H1 (cell line): ENCODE measurements around the gene CCT4. TPM values are rescaled to one million over a fixed set of nuclear protein-coding genes. Genes with fewer than 3 reads are reported as not detected.

Experiments
- CTCF ChIA-PET: fragments of 300-600 bp; sonication (Branson Sonifier 250); formaldehyde crosslinking; loops from one replicate; lab custom pipeline; 2021; ENCODE audit not compliant: partially characterized antibody; lab: Charles Lee
- POLR2A ChIA-PET: fragments of 300-600 bp; sonication (Branson Sonifier 250); formaldehyde crosslinking; loops from one replicate; lab custom pipeline; 2021; ENCODE audit warnings: inconsistent platforms; ENCODE audit not compliant: partially characterized antibody; lab: Charles Lee
- DNase-seq, 2 experiments: peaks; one replicate each; pipeline versions ENCODE4 v3.0.0 to v3.0.0-alpha.2; 2010 to 2022; ENCODE audit warnings: low spot score in 2 of 2, low read depth in 1 of 2, mixed read lengths in 1 of 2
- FAIRE-seq: peaks from 2 replicates; lab custom pipeline; 2011; peaks lifted over from hg19 to GRCh38; lab: Jason Lieb, UNC
- H2AFZ ChIP-seq: 2 replicates; pipeline ENCODE4 v1.8.1; 2012; ENCODE audit warnings: low read length, inconsistent platforms
- H2AK5ac ChIP-seq: 2 replicates; pipeline ENCODE4 v1.6.1; 2013; ENCODE audit warnings: low read depth, low read length
- H2BK120ac ChIP-seq: replicated peaks from 2 replicates; pipeline ENCODE3; 2013; ENCODE audit warnings: low read depth, low read length, inconsistent platforms
- H2BK12ac ChIP-seq: 2 replicates; pipeline ENCODE4 v1.6.1; 2013; ENCODE audit warnings: low read depth, low read length
- H2BK15ac ChIP-seq: 2 replicates; pipeline ENCODE4 v1.6.1; 2013; ENCODE audit warnings: low read length
- H2BK20ac ChIP-seq: 2 replicates; pipeline ENCODE4 v1.6.1; 2013; ENCODE audit warnings: low read length
- H2BK5ac ChIP-seq: 2 replicates; pipeline ENCODE4 v1.6.1; 2013; ENCODE audit warnings: low read depth, low read length
- H3K14ac ChIP-seq: 2 replicates; pipeline ENCODE4 v1.6.1; 2013; ENCODE audit warnings: inconsistent platforms; ENCODE audit not compliant: insufficient read length
- H3K18ac ChIP-seq: 2 replicates; pipeline ENCODE4 v1.6.1; 2013; ENCODE audit warnings: low read length; ENCODE audit errors: extremely low read depth
- H3K23ac ChIP-seq: 2 replicates; pipeline ENCODE4 v1.6.1; 2013; ENCODE audit warnings: inconsistent platforms; ENCODE audit not compliant: insufficient read length
- H3K23me2 ChIP-seq: 2 replicates; pipeline ENCODE4 v1.6.1; 2013; ENCODE audit warnings: low read depth, low read length
- H3K27ac ChIP-seq: 2 replicates; pipeline ENCODE4 v1.6.1; 2011; ENCODE audit warnings: low read depth, low read length, inconsistent platforms
- H3K27me3 ChIP-seq, 4 experiments: replicated peaks in 1 of 4; 1 replicate in 1 of 4; 2 replicates in 3 of 4; pipeline versions ENCODE4 v1.6.1 to v1.8.1; 2011 to 2013; ENCODE audit warnings: low read length in 3 of 4, mild to moderate bottlenecking in 3 of 4, inconsistent platforms in 2 of 4, mixed read lengths in 2 of 4, moderate library complexity in 1 of 4; ENCODE audit not compliant: control insufficient read depth in 3 of 4, insufficient read depth in 3 of 4; ENCODE audit errors: extremely low read depth in 1 of 4
- H3K36me3 ChIP-seq, 4 experiments: 2 replicates each; pipeline versions ENCODE4 v1.6.1 to v1.8.1; 2011 to 2013; ENCODE audit warnings: mild to moderate bottlenecking in 4 of 4, low read length in 3 of 4, moderate library complexity in 2 of 4, control low read depth in 1 of 4, inconsistent platforms in 1 of 4; ENCODE audit not compliant: insufficient read depth in 4 of 4, control insufficient read depth in 2 of 4
- H3K4ac ChIP-seq: replicated peaks from 2 replicates; pipeline ENCODE3; 2013; ENCODE audit warnings: low read length, low read depth, mixed read lengths, inconsistent platforms; ENCODE audit not compliant: insufficient read length
- H3K4me1 ChIP-seq, 4 experiments: replicated peaks in 1 of 4; 1 replicate in 1 of 4; 2 replicates in 3 of 4; pipeline versions ENCODE4 v1.6.1 to v1.8.1; 2011 to 2013; ENCODE audit warnings: low read length in 3 of 4, inconsistent platforms in 2 of 4, mixed read lengths in 1 of 4; ENCODE audit not compliant: insufficient read depth in 4 of 4, control insufficient read depth in 3 of 4
- H3K4me2 ChIP-seq, 2 experiments: 2 replicates each; pipeline versions ENCODE4 v1.6.1 to v1.8.1; 2011 to 2013; ENCODE audit warnings: low read depth in 2 of 2, low read length in 2 of 2, control low read depth in 1 of 2, inconsistent platforms in 1 of 2, mild to moderate bottlenecking in 1 of 2; ENCODE audit not compliant: insufficient read depth in 1 of 2
- H3K4me3 ChIP-seq, 4 experiments: fragments of 200-600, 300-600 bp in 1 of 4; sonication (generic), shearing (Covaris generic), sonication (Bioruptor Twin) in 1 of 4; 2 replicates each; pipeline versions ENCODE4 v1.5.1 to v1.8.1; 2011 to 2016; ENCODE audit warnings: low read length in 4 of 4, low read depth in 3 of 4, control low read depth in 2 of 4, inconsistent platforms in 2 of 4, mild to moderate bottlenecking in 2 of 4, mixed read lengths in 1 of 4, moderate library complexity in 1 of 4; ENCODE audit not compliant: insufficient read depth in 2 of 4; ENCODE audit errors: extremely low read depth in 1 of 4
- H3K56ac ChIP-seq: replicated peaks from 2 replicates; pipeline ENCODE3; 2013; ENCODE audit warnings: low read depth, mild to moderate bottlenecking, mixed read lengths, low read length, inconsistent platforms; ENCODE audit not compliant: insufficient read length
- H3K79me1 ChIP-seq: 2 replicates; pipeline ENCODE4 v1.6.1; 2013; ENCODE audit warnings: low read depth, low read length, control low read depth
- H3K79me2 ChIP-seq, 2 experiments: 2 replicates each; pipeline versions ENCODE4 v1.6.1 to v1.8.1; 2012 to 2013; ENCODE audit warnings: low read length in 2 of 2, mild to moderate bottlenecking in 2 of 2, inconsistent platforms in 1 of 2; ENCODE audit not compliant: insufficient read depth in 2 of 2, control insufficient read depth in 1 of 2
- H3K9ac ChIP-seq, 4 experiments: replicated peaks in 1 of 4; 1 replicate in 1 of 4; 2 replicates in 3 of 4; pipeline versions ENCODE4 v1.6.1 to v1.8.1; 2011 to 2013; ENCODE audit warnings: low read depth in 3 of 4, low read length in 3 of 4, control low read depth in 2 of 4, mild to moderate bottlenecking in 2 of 4, moderate library complexity in 2 of 4, inconsistent platforms in 1 of 4; ENCODE audit errors: extremely low read depth in 1 of 4
- H3K9me3 ChIP-seq, 2 experiments: 2 replicates each; pipeline versions ENCODE4 v1.6.1 to v1.8.1; 2012 to 2013; ENCODE audit warnings: mild to moderate bottlenecking in 2 of 2, moderate library complexity in 2 of 2, control low read depth in 1 of 2, inconsistent platforms in 1 of 2, low read depth in 1 of 2, low read length in 1 of 2, mixed read lengths in 1 of 2; ENCODE audit not compliant: insufficient read depth in 2 of 2
- H4K20me1 ChIP-seq, 2 experiments: replicated peaks in 1 of 2; 2 replicates each; pipeline versions ENCODE3 to v1.8.1; 2011 to 2013; ENCODE audit warnings: inconsistent platforms in 2 of 2, low read length in 2 of 2, mild to moderate bottlenecking in 1 of 2; ENCODE audit not compliant: insufficient read depth in 2 of 2, control insufficient read depth in 1 of 2
- H4K5ac ChIP-seq: 2 replicates; pipeline ENCODE4 v1.6.1; 2013; ENCODE audit warnings: low read length, low read depth, mixed read lengths, inconsistent platforms; ENCODE audit not compliant: insufficient read length
- H4K8ac ChIP-seq: 2 replicates; pipeline ENCODE4 v1.8.0; 2013; ENCODE audit warnings: mild to moderate bottlenecking, moderate library complexity, low read length, inconsistent platforms; ENCODE audit not compliant: insufficient read depth; ENCODE audit errors: extremely low read depth
- H4K91ac ChIP-seq: replicated peaks from 2 replicates; pipeline ENCODE3; 2013; ENCODE audit warnings: low read length, mixed read lengths, inconsistent platforms; ENCODE audit not compliant: insufficient read length
- ATF3 ChIP-seq: IDR thresholded peaks from 2 replicates; pipeline ENCODE4 v1.6.1; 2011; ENCODE audit warnings: low read depth, mild to moderate bottlenecking, low read length; ENCODE audit not compliant: insufficient read depth
- BRCA1 ChIP-seq: IDR thresholded peaks from 2 replicates; pipeline ENCODE4 v1.6.1; 2012; ENCODE audit warnings: low read depth, low read length, improper control_type of control experiment
- CEBPB ChIP-seq: IDR thresholded peaks from 2 replicates; pipeline ENCODE4 v1.6.1; 2012; ENCODE audit warnings: low read depth, low read length
- CREB1 ChIP-seq: IDR thresholded peaks from 2 replicates; pipeline ENCODE4 v1.6.1; 2012; ENCODE audit warnings: inconsistent platforms
- CTCF ChIP-seq, 3 experiments: IDR thresholded peaks; 1 replicate in 2 of 3; 2 replicates in 1 of 3; pipeline versions ENCODE4 v1.5.1 to v1.6.1; 2011; ENCODE audit warnings: low read length in 3 of 3, mild to moderate bottlenecking in 3 of 3, inconsistent platforms in 2 of 3, low read depth in 1 of 3, moderate library complexity in 1 of 3; ENCODE audit not compliant: insufficient read depth in 1 of 3; ENCODE audit errors: control extremely low read depth in 1 of 3
- MAFK ChIP-seq: IDR thresholded peaks from 2 replicates; pipeline ENCODE4 v1.6.1; 2012; ENCODE audit warnings: low read depth, mild to moderate bottlenecking, improper control_type of control experiment, low read length
- MAX ChIP-seq: IDR thresholded peaks from 2 replicates; pipeline ENCODE4 v1.6.1; 2012; ENCODE audit warnings: inconsistent platforms
- RXRA ChIP-seq: IDR thresholded peaks from 2 replicates; pipeline ENCODE4 v1.6.1; 2011; ENCODE audit warnings: low read depth, mild to moderate bottlenecking, low read length, moderate library complexity; ENCODE audit not compliant: insufficient read depth
- SAP30 ChIP-seq: fragments of 300-600 bp; sonication (generic); IDR thresholded peaks from 2 replicates; pipeline ENCODE4 v1.7.1; 2012; ENCODE audit warnings: low read length, moderate library complexity, mild to moderate bottlenecking, inconsistent platforms; ENCODE audit not compliant: insufficient read depth, insufficient replicate concordance
- SIN3A ChIP-seq, 2 experiments: IDR thresholded peaks in 1 of 2; conservative IDR thresholded peaks in 1 of 2; 2 replicates each; pipeline ENCODE4 v1.6.1; 2011 to 2012; ENCODE audit warnings: low read length in 2 of 2, improper control_type of control experiment in 1 of 2, low read depth in 1 of 2, mild to moderate bottlenecking in 1 of 2
- SIX5 ChIP-seq: IDR thresholded peaks from 2 replicates; pipeline ENCODE4 v1.6.1; 2011; ENCODE audit warnings: mild to moderate bottlenecking, low read depth, low read length
- WGBS, 2 experiments: shearing (Covaris generic) in 1 of 2; methylation state at CpG; one replicate each; pipeline versions ENCODE4 v1.1.6 to v1.1.7; 2013 to 2015; ENCODE audit warnings: low lambda C conversion rate in 2 of 2, mixed read lengths in 2 of 2, inconsistent platforms in 1 of 2, low coverage in 1 of 2, missing lambda C conversion rate in 1 of 2; ENCODE audit not compliant: insufficient replicate concordance in 2 of 2, insufficient coverage in 1 of 2, insufficient read length in 1 of 2; ENCODE audit errors: extremely low coverage in 1 of 2, missing lambda C conversion rate in 1 of 2; 5-methylcytosine and 5-hydroxymethylcytosine counted together
- polyA plus RNA-seq, 7 experiments: library from polyadenylated mRNA; depleted of rRNA in 3 of 7; stranded (reverse) in 5 of 7; unstranded in 2 of 7; fragments of >200 nt in 5 of 7; fragments of 200-250 nt in 2 of 7; gene quantifications; 1 replicate in 5 of 7; 2 replicates in 1 of 7; 4 replicates in 1 of 7; pipeline versions ENCODE4 v1.2.1 to v1.2.3, GENCODE V29; 2011 to 2013; ENCODE audit warnings: missing spikeins in 2 of 7, mixed read lengths in 2 of 7
- total RNA-seq: library from RNA; stranded (reverse); fragmentation: NEBNext Ultra II Directional; extraction: Animal tissue kit (Norgen Biotek cat#: 25700); gene quantifications from 2 replicates; pipeline ENCODE4 v1.2.1, GENCODE V29; 2021

The CCT4 gene
- total and polyA plus RNA-seq, 2 of the 8 experiments (the other 6 are each of a cell fraction or from before 2014, with no cell fraction given): 129 to 359 TPM

GRCh38 chr2:61937886-61938285 lies 49.4 kb upstream of the CCT4 start:
- Histone ChIP-seq H3K4ac (no peak overlapping the region), H3K4me3 (no peak overlapping the region), H3K79me2 (no peaks in the 10 kb centered on the region), H3K18ac (no peak overlapping the region), H3K4me1 (no peaks in the 10 kb centered on the region), H3K79me1 (no peaks in the 10 kb centered on the region), H3K56ac (no peak overlapping the region), H4K8ac (no peak overlapping the region), H3K27me3 (no peaks in the 10 kb centered on the region), H2AK5ac (no peak overlapping the region), H2AFZ (no peak overlapping the region), H2BK120ac (no peak overlapping the region), H2BK20ac (no peak overlapping the region), H3K36me3 (no peaks in the 10 kb centered on the region; a peak in 2 of 8 replicates), H3K14ac (no peak overlapping the region), H2BK12ac (no peak overlapping the region), H3K27ac (no peak overlapping the region), H3K4me2 (no peak overlapping the region), H3K9ac (no peak overlapping the region), H2BK15ac (no peak overlapping the region), H3K23ac (no peak overlapping the region), H4K20me1 (no peaks in the 10 kb centered on the region), H2BK5ac (no peak overlapping the region), H4K91ac (no peak overlapping the region), H4K5ac (no peak overlapping the region), H3K9me3 (peaks cover 0 to 2% of the 10 kb centered on the region in 2 experiments; a peak in 1 of 4 replicates), H3K23me2 (no peaks in the 10 kb centered on the region)
- POLR2A ChIA-PET: interaction anchor here (0.8 to 1.4 kb wide), 3 partner anchors 11 to 55 kb away, joined by 3 read pairs; no protein-coding TSS in a partner anchor
- CTCF ChIA-PET: no interaction called here
- FAIRE-seq: no peak
- 83% methylated on average over 5 of the region's 5 CpGs; no CpG with 5 or more reads in 1 of the 2 experiments for WGBS, 2 experiments
- DNase-seq: no peak
- TF ChIP-seq BRCA1 (no peak), MAX (no peak), CEBPB (no peak), CREB1 (no peak), ATF3 (no peak), MAFK (no peak), RXRA (no peak), CTCF (IDR thresholded peaks at IDR 0.05; ENCODE audit: control extremely low read depth in 1 of 3, insufficient read depth in 1 of 3, low read depth in 1 of 3, low read length in 3 of 3) (no peak), SAP30 (no peak), SIN3A (conservative IDR thresholded peaks at IDR 0.05 in 1 of 2, IDR thresholded peaks at IDR 0.05 in 1 of 2; ENCODE audit: low read depth in 1 of 2, low read length in 2 of 2) (no peak), SIX5 (no peak)
